Measurements from ENCODE around the gene MAD1L1.
A peak's percentile ranks its signal among the peaks of the same experiment; 100 is the strongest.

MAD1L1 gene

GRCh38 chr7:2243458-2243857, 10.7 kb upstream of the MAD1L1 start:
- no peak overlapping the region for H3K27ac ChIP-seq
- TF ChIP-seq CTCF (conservative IDR thresholded peaks at IDR 0.05; ENCODE audit: low read depth, low read length) = no peak
- H3K36me3 ChIP-seq (ENCODE audit: insufficient read depth) = no peaks in the 10 kb centered on the region; the same call in 1 of the 2 replicates
- no peak overlapping the region for H2AFZ ChIP-seq (ENCODE audit: low read depth)
- H3K4me3 ChIP-seq (IDR thresholded peaks at IDR 0.05; ENCODE audit: insufficient read depth, low read depth, low read length) = no peak overlapping the region
- H3K79me2 ChIP-seq (ENCODE audit: insufficient read depth, low read depth) = peaks cover 27% of the 10 kb centered on the region
- no peaks in the 10 kb centered on the region for H3K27me3 ChIP-seq (ENCODE audit: insufficient read depth, low read depth)
- H3K4me2 ChIP-seq = peak overlapping the region; percentile 84; the same call in 1 of the 2 replicates
- H3K4me1 ChIP-seq (ENCODE audit: low read depth, poor library complexity, severe bottlenecking) = peaks cover 21% of the 10 kb centered on the region
- H3K9ac ChIP-seq = no peak overlapping the region; the same call in 1 of the 2 replicates
- no peaks in the 10 kb centered on the region for H4K20me1 ChIP-seq (ENCODE audit: insufficient read depth)

- H3K4me2 ChIP-seq = peak overlapping the region; percentile 84
- no peaks in the 10 kb centered on the region for H3K27me3 ChIP-seq (ENCODE audit: insufficient read depth, low read depth)
- peak overlapping the region; percentile 90 for H2AFZ ChIP-seq (ENCODE audit: low read depth)
- peak overlapping the region; percentile 42 for H3K27ac ChIP-seq
- H3K4me3 ChIP-seq (IDR thresholded peaks at IDR 0.05; ENCODE audit: insufficient read depth, low read depth, low read length) = peak overlapping the region; percentile 41
- peaks cover 21% of the 10 kb centered on the region for H3K4me1 ChIP-seq (ENCODE audit: low read depth, poor library complexity, severe bottlenecking)
- peaks cover 3% of the 10 kb centered on the region; the same call in 1 of the 2 replicates for H3K36me3 ChIP-seq (ENCODE audit: insufficient read depth)
- no peak for TF ChIP-seq CTCF (conservative IDR thresholded peaks at IDR 0.05; ENCODE audit: low read depth, low read length)
- H3K79me2 ChIP-seq (ENCODE audit: insufficient read depth, low read depth) = peaks cover 27% of the 10 kb centered on the region
- H4K20me1 ChIP-seq (ENCODE audit: insufficient read depth) = no peaks in the 10 kb centered on the region
- peak overlapping the region; percentile 87 for H3K9ac ChIP-seq
Measured at GRCh38 chr7:2242541-2243429, 10.0 kb upstream of the MAD1L1 start.

- H3K36me3 ChIP-seq (ENCODE audit: insufficient read depth) = peaks cover 3% of the 10 kb centered on the region; the same call in 1 of the 2 replicates
- no peak for TF ChIP-seq CTCF (conservative IDR thresholded peaks at IDR 0.05; ENCODE audit: low read depth, low read length)
- H2AFZ ChIP-seq (ENCODE audit: low read depth) = peak within 1 kb of the TSS; percentile 90
- H3K9ac ChIP-seq = peak within 1 kb of the TSS; percentile 87
- H3K79me2 ChIP-seq (ENCODE audit: insufficient read depth, low read depth) = peaks cover 27% of the 10 kb centered on the region
- H3K4me3 ChIP-seq (IDR thresholded peaks at IDR 0.05; ENCODE audit: insufficient read depth, low read depth, low read length) = peak within 1 kb of the TSS; percentile 41
- H3K4me2 ChIP-seq = peak within 1 kb of the TSS; percentile 84
- H3K4me1 ChIP-seq (ENCODE audit: low read depth, poor library complexity, severe bottlenecking) = peaks cover 21% of the 10 kb centered on the region
- H3K27me3 ChIP-seq (ENCODE audit: insufficient read depth, low read depth) = no peaks in the 10 kb centered on the region
- no peaks in the 10 kb centered on the region for H4K20me1 ChIP-seq (ENCODE audit: insufficient read depth)
- H3K27ac ChIP-seq = peak within 1 kb of the TSS; percentile 42
Measured at GRCh38 chr7:2241580-2242540, 9.1 kb upstream of the MAD1L1 start, which contains the start of the genes MRM2 and NUDT1. Gene MRM2, minus strand, starts transcription at chr7:2242205. Its CDS starts 36 bp downstream, at chr7:2242169. Gene NUDT1, plus strand, starts transcription at chr7:2242226. Its CDS starts 2,349 bp downstream, at chr7:2244575.

- peaks cover 27% of the 10 kb centered on the region for H3K79me2 ChIP-seq (ENCODE audit: insufficient read depth, low read depth)
- TF ChIP-seq CTCF (conservative IDR thresholded peaks at IDR 0.05; ENCODE audit: low read depth, low read length) = no peak
- no peaks in the 10 kb centered on the region for H4K20me1 ChIP-seq (ENCODE audit: insufficient read depth)
- no peak overlapping the region for H3K9ac ChIP-seq
- peaks cover 21% of the 10 kb centered on the region for H3K4me1 ChIP-seq (ENCODE audit: low read depth, poor library complexity, severe bottlenecking)
- H2AFZ ChIP-seq (ENCODE audit: low read depth) = no peak overlapping the region
- H3K27me3 ChIP-seq (ENCODE audit: insufficient read depth, low read depth) = no peaks in the 10 kb centered on the region
- H3K4me3 ChIP-seq (IDR thresholded peaks at IDR 0.05; ENCODE audit: insufficient read depth, low read depth, low read length) = no peak overlapping the region
- no peak overlapping the region for H3K4me2 ChIP-seq
- no peak overlapping the region for H3K27ac ChIP-seq
- peaks cover 6% of the 10 kb centered on the region; the same call in 1 of the 2 replicates for H3K36me3 ChIP-seq (ENCODE audit: insufficient read depth)
Measured at GRCh38 chr7:2239242-2239641, 6.5 kb upstream of the MAD1L1 start.
